ENCODE results near the gene DUSP5. TPM values are rescaled to one million over a fixed set of nuclear protein-coding genes. Genes with fewer than 3 reads are reported as not detected.

DUSP5 gene
- total and polyA plus RNA-seq, 8 donors: 9.4 to 21.9 (median 20.3) TPM

- no peak for DNase-seq
Observed at GRCh38 chr10:110500515-110500905, 2.8 kb downstream of the DUSP5 start.

GRCh38 chr10:110501142-110501937 is 3.6 kb downstream of the DUSP5 start:
- peak overlapping the region in 1 of 2 donors; percentile 51 for H3K4me3 ChIP-seq
- no peak for TF ChIP-seq CTCF (IDR thresholded peaks at IDR 0.05)

More at GRCh38 chr10:110500515-110500905, 2.8 kb downstream of the DUSP5 start:
- Histone ChIP-seq H3K27me3 (peaks cover 0 to 24% of the 10 kb centered on the region in 2 donors), H3K36me3 (no peaks in the 10 kb centered on the region), H3K9me3 (no peaks in the 10 kb centered on the region), H3K4me3 (peak overlapping the region in 1 of 2 donors; percentile 51), H3K4me1 (peaks cover 54 to 77% of the 10 kb centered on the region in 2 donors), H3K27ac (peak overlapping the region; percentile 16 to 31)
- intact Hi-C loops (cut with DNase I): no loop called here
- no peak for ATAC-seq
- no peak for TF ChIP-seq CTCF (IDR thresholded peaks at IDR 0.05)

GRCh38 chr10:110502072-110502845 is 4.6 kb downstream of the DUSP5 start:
- Histone ChIP-seq H3K9me3 (no peaks in the 10 kb centered on the region), H3K4me3 (no peak overlapping the region), H3K4me1 (peaks cover 56 to 84% of the 10 kb centered on the region in 2 donors), H3K27me3 (peaks cover 0 to 17% of the 10 kb centered on the region in 2 donors), H3K36me3 (peaks cover 0 to 10% of the 10 kb centered on the region in 2 donors), H3K27ac (peak overlapping the region; percentile 78 to 80)
- DNase-seq (no peak), ATAC-seq (no peak)
- intact Hi-C loops (cut with DNase I): no loop called here
- TF ChIP-seq CTCF (IDR thresholded peaks at IDR 0.05): no peak

More at GRCh38 chr10:110501142-110501937, 3.6 kb downstream of the DUSP5 start:
- Histone ChIP-seq H3K27me3 (peaks cover 0 to 24% of the 10 kb centered on the region in 2 donors), H3K36me3 (peaks cover 0 to 1% of the 10 kb centered on the region in 2 donors), H3K9me3 (no peaks in the 10 kb centered on the region), H3K4me1 (peaks cover 56 to 84% of the 10 kb centered on the region in 2 donors), H3K27ac (peak overlapping the region; percentile 20 to 31)
- DNase-seq (peak; percentile 73 to 92 (median 90)), ATAC-seq (peak; percentile 50)
- intact Hi-C loops (cut with DNase I): no loop called here

- H3K27ac ChIP-seq: peak overlapping the region; percentile 78 to 80
- peaks cover 0 to 17% of the 10 kb centered on the region in 2 donors for H3K27me3 ChIP-seq
- ATAC-seq (peak; percentile 3), DNase-seq (peak in 3 of 4 donors; percentile 62 to 85 (median 69))
- H3K36me3 ChIP-seq: peaks cover 0 to 17% of the 10 kb centered on the region in 2 donors
- no peak overlapping the region for H3K4me3 ChIP-seq
- peaks cover 56 to 89% of the 10 kb centered on the region in 2 donors for H3K4me1 ChIP-seq
- no peak for TF ChIP-seq CTCF (IDR thresholded peaks at IDR 0.05)
- intact Hi-C loops (cut with DNase I): no loop called here
- H3K9me3 ChIP-seq: no peaks in the 10 kb centered on the region
Observed at GRCh38 chr10:110502851-110503301, 5.2 kb downstream of the DUSP5 start.
